BJ (cell line): ENCODE data around the gene SH3YL1. TPM values are rescaled to one million over a fixed set of nuclear protein-coding genes. Genes with fewer than 3 reads are reported as not detected.

Experiments
- CTCF ChIA-PET: fragments of 350-600 bp; formaldehyde crosslinking; extraction: SDS; loops from one replicate; lab custom pipeline; 2021; ENCODE audit warnings: antibody characterized with exemption, inconsistent platforms; lab: Yijun Ruan, JAX
- POLR2A ChIA-PET: fragments of 300-600 bp; sonication (Branson Sonifier 250); formaldehyde crosslinking; extraction: SDS; loops from one replicate; lab custom pipeline; 2021; ENCODE audit warnings: antibody characterized with exemption; lab: Charles Lee
- DNase-seq: peaks from one replicate; pipeline ENCODE4 v3.0.0-alpha.2; 2011; ENCODE audit warnings: low read depth
- H3K27me3 ChIP-seq: 2 replicates; pipeline ENCODE4 v1.6.0; 2011; ENCODE audit warnings: low read length; ENCODE audit not compliant: control insufficient read depth, insufficient read depth
- H3K36me3 ChIP-seq: 2 replicates; pipeline ENCODE4 v1.5.1; 2011; ENCODE audit warnings: low read length; ENCODE audit not compliant: control insufficient read depth, insufficient read depth
- H3K4me3 ChIP-seq: 2 replicates; pipeline ENCODE4 v1.5.1; 2011; ENCODE audit warnings: low read depth, mild to moderate bottlenecking, control low read depth, low read length
- polyA plus RNA-seq: library from polyadenylated mRNA; depleted of rRNA; stranded (reverse); fragments of >200 nt; gene quantifications from 2 replicates; pipeline ENCODE4 v1.2.3, GENCODE V29; 2011
- TF ChIP-seq, protein P1 (sequence below): IDR thresholded peaks from 2 replicates; pipeline ENCODE4 v1.5.1; 2011; ENCODE audit warnings: low read depth, mild to moderate bottlenecking, control low read depth, inconsistent platforms, low read length, moderate library complexity; ENCODE audit not compliant: insufficient read depth

The SH3YL1 gene
- polyA plus RNA-seq, 1 experiment: 19.0 TPM

DNA sequence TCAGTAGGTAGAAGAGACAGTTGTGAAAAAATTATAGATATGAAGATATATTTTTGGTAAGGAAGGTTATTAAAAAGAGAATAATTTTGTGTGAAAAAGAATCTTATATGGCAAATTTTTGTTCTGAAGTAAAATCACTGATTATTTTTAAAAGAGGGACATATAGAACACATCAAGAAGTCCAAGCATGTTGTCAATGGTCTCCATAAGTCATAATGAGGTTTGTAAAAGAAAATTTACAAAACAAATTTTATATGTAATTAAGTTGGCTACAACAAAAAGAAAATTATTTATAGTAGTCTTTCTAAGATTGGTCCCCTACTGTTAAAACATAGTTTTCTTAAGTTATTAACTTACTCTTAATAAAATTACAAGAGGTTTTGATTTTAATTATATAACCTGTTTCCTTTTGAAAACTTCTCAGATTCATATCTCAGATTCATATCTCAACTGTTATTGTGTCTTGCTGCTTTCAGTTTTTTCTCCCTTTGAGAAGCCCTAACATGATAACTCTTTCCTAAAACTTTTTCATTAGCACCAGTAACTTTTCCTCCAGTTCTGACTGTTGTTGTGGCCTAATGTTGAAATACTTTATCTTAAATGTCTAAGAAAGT lies 81.2 kb downstream of the SH3YL1 start:
- no peaks in the 10 kb centered on the region for H3K36me3 ChIP-seq
- POLR2A ChIA-PET: no interaction called here
- H3K27me3 ChIP-seq: no peaks in the 10 kb centered on the region
- CTCF ChIA-PET: no interaction called here
- H3K4me3 ChIP-seq: no peak overlapping the region
- no peak for DNase-seq
- TF ChIP-seq, protein P1, sequence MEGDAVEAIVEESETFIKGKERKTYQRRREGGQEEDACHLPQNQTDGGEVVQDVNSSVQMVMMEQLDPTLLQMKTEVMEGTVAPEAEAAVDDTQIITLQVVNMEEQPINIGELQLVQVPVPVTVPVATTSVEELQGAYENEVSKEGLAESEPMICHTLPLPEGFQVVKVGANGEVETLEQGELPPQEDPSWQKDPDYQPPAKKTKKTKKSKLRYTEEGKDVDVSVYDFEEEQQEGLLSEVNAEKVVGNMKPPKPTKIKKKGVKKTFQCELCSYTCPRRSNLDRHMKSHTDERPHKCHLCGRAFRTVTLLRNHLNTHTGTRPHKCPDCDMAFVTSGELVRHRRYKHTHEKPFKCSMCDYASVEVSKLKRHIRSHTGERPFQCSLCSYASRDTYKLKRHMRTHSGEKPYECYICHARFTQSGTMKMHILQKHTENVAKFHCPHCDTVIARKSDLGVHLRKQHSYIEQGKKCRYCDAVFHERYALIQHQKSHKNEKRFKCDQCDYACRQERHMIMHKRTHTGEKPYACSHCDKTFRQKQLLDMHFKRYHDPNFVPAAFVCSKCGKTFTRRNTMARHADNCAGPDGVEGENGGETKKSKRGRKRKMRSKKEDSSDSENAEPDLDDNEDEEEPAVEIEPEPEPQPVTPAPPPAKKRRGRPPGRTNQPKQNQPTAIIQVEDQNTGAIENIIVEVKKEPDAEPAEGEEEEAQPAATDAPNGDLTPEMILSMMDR: no peak

DNA sequence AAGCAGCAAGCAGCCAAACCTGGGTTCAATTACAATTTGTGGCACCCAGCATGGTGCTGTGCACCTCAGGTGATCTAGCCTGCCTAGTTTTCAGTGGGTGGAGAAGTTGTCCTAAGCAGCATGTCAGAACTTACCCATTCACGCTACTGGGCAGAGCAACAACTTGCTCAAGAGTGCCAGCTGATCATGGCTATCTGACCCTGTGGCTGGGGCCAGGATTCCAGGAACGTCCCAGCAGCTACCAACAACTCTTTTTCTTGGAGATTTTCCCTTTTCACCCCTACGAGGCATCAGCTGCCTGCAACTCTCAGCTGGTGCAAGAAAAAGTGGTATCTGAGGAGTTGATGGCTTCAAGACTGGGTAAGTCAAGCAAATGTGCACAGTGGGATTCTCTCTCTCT lies 83.5 kb downstream of the SH3YL1 start:
- CTCF ChIA-PET: no interaction called here
- DNase-seq: no peak
- TF ChIP-seq, protein P1: no peak
- Histone ChIP-seq H3K27me3 (no peaks in the 10 kb centered on the region), H3K4me3 (no peak overlapping the region), H3K36me3 (no peaks in the 10 kb centered on the region)
- POLR2A ChIA-PET: no interaction called here

DNA sequence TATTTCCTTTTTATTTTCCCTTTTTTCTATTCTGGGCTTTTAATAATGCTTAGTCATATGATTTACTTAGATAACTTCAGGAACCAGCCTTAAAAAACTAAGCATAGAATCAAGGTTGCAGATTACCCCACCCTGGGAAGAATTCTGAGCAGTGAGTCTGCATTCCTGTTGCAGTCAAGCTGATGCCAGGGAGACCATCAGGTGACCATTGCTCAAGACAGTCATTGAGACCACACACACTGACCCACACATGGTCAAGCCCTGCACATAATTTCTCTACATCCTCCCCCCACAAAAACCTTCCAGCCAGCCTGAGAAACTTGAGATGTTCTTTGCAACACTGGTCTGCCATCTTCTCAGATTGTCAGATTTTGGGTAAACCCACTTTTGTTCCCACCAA lies 83.9 kb downstream of the SH3YL1 start:
- H3K27me3 ChIP-seq: no peaks in the 10 kb centered on the region
- ChIA-PET CTCF (no interaction called here), POLR2A (no interaction called here)
- TF ChIP-seq, protein P1: no peak
- no peak for DNase-seq
- H3K4me3 ChIP-seq: no peak overlapping the region
- H3K36me3 ChIP-seq: no peaks in the 10 kb centered on the region

DNA sequence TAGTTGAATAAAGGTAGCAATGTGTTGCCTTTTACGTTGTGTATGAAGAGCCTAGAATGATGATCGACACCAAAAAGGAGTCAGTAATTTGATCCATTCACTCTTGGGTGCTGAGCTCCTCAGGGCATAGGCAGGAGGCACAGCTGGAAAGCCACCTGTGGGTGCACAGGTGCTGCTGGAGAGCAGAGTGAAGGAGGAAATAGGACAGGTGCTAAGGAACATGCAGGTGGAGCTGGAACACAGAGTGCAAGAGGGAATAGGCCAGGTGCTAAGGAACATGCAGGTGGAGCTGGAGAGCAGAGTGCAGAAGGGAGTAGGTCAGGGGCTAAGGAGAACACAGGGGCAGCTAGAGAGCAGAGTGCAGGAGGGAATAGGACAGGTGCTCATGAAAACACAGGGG lies 86.1 kb downstream of the SH3YL1 start:
- ChIA-PET POLR2A (no interaction called here), CTCF (interaction anchor here (0.7 kb wide), 1 partner anchor 9 kb away, joined by 3 read pairs; no protein-coding TSS in a partner anchor)
- no peak for DNase-seq
- no peak overlapping the region for H3K4me3 ChIP-seq
- no peaks in the 10 kb centered on the region for H3K27me3 ChIP-seq
- no peaks in the 10 kb centered on the region for H3K36me3 ChIP-seq
- TF ChIP-seq, protein P1: no peak

DNA sequence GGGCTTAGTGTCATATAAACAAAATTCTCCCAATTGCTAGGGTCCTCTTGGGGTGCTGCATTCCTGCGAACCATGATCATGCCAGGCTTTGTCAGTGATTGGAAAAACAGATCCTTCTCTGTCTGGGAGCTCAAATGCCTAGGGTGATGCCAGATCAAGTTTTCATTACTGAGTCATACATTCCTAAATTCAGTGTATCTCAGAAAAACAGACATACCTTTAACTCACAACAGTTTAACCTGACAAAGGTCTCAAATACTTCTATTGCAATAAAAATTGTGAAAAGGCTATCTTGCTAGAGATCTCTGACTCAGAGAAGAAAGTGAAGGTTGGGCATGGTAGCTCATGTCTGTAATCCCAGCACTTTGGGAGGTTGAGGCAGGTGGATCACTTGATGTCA lies 86.9 kb downstream of the SH3YL1 start:
- Histone ChIP-seq H3K4me3 (no peak overlapping the region), H3K27me3 (no peaks in the 10 kb centered on the region), H3K36me3 (no peaks in the 10 kb centered on the region)
- ChIA-PET POLR2A (no interaction called here), CTCF (interaction anchor here (2.8 kb wide), 1 partner anchor 113 kb away, joined by 13 read pairs; no protein-coding TSS in a partner anchor)
- DNase-seq: no peak
- TF ChIP-seq, protein P1: no peak
